ENCODE data around the gene WWC2.

The WWC2 gene

GRCh38 chr4:183098723-183099536, at the start of gene WWC2:
TSS of gene WWC2 (plus strand) at chr4:183099257. CDS start at chr4:183099492, 235 bp downstream.
- DNase-seq, result peak; percentile 46 to 79

DNA sequence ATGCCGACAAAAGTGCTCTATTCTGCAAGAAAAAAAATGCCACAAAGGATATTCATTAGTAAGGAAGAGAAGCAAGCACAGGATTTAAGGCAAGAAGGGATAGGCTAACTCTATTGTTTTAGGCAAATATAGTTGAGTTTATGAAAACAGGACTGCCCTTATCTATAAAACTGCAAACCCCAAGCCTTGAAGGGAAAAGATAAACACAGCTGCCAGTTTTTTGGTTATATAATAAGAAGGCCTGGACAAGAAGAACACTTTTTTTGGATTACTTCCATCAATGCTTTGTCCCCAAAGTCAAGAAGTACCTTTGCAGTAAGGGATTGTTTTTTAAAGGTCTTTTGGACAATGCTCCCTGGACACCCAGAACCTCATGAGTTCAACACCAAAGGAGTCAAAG, 45.4 kb upstream of the WWC2 start:
- no peak for DNase-seq

DNA sequence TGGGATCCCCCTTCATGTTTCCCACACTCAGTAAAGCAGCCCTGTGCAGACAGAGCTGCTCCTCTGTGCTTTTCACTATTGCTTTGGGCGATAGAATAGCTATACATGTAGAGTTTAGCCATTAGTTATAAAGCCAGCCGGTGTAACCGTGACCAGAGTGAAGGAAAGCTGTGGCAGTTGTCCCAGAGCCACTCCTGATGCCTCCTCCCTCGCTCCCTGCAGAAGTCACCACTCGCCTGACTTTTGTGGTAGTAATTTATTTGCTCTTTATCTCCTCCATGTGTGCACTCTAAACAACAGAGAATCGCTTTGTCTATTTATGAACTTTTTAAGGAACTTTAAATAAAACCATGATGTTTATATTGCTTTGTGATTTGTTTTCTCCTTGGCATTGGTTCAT, 41.8 kb upstream of the WWC2 start:
- no peak for DNase-seq

DNA sequence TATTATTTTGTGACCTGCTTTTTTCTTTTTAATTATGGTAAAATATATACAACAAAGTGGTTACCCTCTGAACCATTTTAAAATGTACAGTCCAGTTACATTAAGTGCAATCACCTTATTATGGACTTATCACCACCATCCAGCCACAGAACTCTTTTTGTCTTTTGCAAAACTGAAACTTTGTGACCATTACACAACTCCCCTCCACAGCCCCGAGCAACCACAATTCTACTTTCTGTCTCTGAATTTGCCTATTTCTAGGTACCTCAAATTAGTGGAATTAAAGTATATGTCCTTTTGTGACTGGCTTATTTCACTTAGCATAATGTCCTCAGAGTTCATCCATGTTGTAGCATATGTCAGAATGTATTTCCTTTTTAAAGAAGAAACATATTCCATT, 39.3 kb upstream of the WWC2 start:
- DNase-seq, result no peak

DNA sequence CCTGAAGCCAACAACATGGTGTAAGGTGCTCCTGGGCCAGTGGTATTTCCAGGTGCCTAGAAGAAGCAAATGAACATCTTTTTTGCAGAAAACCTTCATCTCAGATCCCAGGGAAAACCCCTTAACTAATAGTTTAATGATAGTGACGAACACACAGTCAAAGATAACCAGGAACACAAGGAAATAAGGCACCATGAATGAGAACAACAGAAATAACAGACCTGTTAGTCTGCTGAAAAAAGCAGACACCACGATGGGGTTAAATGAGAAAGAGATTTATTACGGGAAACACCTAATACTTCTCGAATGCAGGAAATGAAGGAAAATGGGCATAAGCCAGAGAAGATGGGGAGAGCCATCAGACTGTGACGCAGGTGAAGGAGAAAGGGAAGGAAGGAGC, 30.6 kb upstream of the WWC2 start:
- DNase-seq, result no peak

DNA sequence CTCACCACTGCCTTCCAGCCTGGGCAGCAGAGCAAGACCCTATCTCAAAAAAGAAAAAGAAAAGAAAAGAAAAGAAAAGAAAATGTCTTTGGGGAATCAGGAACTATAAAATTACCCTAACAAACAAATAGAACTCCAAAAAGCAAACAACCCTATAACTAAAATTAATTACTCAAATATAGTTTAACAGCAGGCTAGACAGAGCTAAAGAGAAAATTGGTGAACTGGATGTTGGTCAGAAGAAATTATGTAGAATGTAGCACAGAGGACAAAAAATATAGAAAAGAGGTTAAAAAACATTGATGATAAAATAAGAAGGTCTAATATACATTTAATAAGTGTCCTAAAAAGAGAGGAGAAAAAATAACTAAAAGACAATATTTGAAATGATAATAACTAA, 27.8 kb upstream of the WWC2 start:
- DNase-seq, result no peak

GRCh38 chr4:183072176-183072575, 26.9 kb upstream of the WWC2 start:
- no peak for DNase-seq

GRCh38 chr4:183073838-183074145, 25.3 kb upstream of the WWC2 start:
- no peak for DNase-seq

DNA sequence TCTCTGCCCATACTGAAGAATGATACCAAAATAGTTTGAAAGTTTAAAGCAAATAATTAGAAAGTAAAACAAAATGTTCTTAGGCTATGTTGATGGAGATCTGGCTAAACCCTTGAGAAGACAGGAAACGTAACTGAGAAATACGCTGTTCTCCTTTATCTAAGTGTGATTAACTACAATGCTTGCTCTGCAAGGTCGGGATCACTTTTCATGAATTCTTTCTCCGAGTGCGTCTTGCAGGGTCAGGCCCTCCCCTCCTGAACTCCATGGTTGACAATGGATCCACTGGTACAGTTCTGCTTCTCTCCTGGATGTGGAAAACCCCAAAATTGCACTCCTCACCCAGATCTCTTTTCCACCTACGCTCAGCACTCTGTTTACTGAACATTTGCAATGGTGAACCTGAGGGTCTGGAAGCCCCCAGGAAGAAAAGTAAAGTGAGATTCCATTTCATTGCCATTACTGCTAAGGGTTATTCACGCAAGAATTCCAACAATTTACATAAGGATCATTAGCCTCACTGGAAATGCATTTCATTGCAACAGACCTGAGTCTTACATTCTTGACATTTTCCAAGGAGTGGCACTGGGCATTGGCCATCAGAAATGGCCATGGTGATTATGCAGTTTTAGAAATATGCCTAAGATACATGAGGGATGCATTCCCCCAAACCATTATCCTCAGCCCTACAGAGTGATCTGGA, 24.6 kb upstream of the WWC2 start:
- no peak for DNase-seq

DNA sequence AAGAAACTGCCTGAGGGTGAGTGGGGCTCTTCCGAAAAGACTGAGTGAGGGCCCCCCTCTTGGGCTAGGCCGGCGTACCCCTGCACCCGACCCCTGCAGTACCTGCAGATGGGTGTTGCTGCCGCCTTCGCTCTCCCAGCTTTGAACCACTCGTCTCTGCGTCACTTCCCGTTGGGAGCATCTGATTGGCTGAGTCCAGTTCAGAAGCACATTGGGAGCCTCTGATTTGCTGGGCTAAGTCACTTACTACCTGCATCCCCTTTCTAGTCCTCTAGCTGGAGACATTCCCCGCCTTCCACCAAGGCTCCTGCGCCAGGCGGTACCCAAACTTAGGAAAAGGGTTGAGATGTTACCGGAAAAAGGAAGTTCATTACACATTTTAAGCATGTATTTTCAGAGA, 20.4 kb upstream of the WWC2 start:
- no peak for DNase-seq

GRCh38 chr4:183080372-183081115, 18.5 kb upstream of the WWC2 start:
- DNase-seq, result peak in 1 of 2 experiments; percentile 5

DNA sequence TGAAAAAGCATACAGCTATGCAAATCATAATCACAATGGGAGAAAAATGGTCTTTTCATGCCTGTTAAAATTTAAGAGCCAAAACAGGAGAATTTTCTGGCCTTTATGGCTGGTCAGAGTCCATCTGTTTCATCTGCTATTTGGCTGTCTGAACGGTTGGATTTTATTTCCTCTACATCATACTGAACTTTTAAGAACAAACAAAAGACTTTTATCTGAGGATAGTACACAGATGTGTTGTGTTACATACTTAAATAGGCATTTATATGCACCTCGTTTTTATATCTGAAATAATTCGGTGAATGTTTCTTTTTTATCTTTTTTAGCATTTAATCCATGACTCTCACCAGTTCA, 18.0 kb upstream of the WWC2 start:
- DNase-seq, result no peak

DNA sequence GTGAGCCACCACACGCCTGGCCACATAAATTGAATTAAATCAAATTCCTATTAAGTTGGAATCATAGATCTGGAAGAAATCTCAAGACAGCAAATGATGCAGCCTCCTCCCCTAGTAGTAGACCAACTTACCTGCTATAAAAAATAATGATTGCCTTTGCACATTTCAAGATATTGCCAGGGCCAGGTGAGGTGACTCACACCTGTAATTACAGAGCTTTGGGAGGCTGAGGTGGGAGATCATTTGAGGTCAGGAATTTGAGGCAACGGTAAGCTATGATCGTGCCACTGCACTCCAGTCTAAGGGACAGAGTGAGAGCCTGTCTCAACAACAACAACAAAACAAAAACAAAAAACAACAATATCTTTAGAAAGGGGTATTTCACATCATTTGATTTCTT, 17.0 kb upstream of the WWC2 start:
- DNase-seq, result no peak

GRCh38 chr4:183094393-183095198, 4.5 kb upstream of the WWC2 start:
- DNase-seq, result no peak

DNA sequence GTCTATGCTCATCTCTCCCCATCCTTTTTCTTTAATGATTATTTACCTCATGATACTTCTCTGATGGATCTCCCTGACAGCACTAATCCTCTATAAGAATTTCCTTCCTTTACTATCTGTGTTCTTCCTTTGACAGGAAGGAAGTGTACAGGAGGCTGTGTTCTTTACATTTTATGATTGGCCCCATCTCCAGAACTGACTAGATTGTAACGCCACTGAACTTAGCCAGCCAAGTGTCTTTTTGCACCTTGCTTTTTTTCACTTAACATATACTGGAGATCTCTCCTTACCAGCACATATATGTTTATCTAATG, 3.9 kb upstream of the WWC2 start:
- no peak for DNase-seq

GRCh38 chr4:183096276-183096965, 2.6 kb upstream of the WWC2 start:
- DNase-seq, result no peak

DNA sequence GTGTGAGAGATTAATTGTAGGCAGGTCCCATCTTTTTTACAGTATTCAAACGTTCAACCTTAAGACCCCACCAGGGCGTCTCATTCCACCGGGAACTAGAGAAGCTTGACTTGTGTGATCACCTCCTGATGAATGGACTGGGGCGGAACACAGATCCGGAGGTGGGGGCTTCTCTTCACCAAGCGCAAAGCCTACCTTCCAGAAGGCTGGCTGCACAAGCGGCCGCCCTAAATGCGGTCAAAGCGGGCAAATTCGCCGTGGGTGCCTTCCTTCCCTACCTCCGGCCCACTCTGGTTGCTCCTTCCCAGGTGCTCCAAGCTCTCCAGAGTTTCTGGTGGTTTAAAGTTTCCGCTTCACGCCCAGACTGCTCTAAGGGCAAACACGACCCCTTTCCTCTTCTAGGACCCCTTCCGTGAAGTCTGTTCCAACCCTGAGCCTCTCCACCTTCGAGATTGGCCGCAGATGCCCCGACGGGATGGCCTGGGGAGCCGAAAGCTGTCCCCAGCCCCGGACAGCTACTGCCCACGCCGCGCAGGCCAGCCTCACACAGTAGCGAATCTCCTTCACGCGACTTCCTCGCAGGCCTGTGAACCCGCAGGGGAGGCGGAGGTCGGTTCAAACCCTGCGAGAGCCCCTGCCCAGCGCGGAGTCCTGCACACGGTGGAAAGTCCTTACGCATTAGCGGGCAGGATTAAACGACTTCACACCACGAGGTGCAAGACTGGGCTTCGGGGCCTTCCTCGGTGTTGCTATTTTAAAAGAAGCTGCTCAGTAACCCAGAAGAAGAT, 1.6 kb upstream of the WWC2 start:
- DNase-seq, result no peak

DNA sequence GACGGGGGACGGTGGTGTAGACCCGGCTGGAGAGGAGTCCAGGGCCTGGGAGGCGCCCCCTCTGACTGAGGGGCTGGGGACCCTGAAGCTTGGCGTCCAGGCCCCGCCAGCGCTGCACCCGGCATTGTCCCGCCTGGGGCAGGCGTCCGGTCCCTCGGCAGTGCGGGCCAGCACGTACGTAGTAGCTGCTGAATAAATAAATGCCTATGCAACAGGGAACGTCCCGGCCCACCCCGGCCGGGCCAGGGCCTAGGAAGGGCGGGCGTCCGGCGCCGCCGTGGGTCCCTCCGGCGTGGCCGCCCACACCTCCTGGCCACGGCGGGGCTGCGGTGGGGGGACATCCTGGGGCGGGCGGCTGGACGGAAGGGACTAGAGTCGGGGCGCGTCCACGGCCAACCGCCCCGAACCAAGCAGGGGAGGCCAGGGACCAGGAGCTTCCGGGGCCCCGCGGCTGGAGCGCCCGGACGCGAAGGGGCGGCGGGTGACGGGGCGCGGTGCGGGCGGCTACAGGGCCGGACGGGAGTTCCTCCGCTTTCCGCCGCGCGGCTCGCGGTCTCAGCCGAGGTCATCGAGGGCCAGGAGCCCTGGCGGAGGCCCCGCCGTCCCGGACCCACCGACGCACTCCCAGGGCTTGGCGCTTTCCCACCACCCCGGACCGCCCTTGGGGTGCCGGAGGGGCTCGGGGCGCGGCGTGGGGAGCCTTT, 886 bp upstream of the WWC2 start:
- no peak for DNase-seq

GRCh38 chr4:183099537-183100297, 660 bp downstream of the WWC2 start:
- DNase-seq, result peak in 1 of 2 experiments; percentile 6

GRCh38 chr4:183100298-183100599, 1.2 kb downstream of the WWC2 start:
- DNase-seq, result no peak

GRCh38 chr4:183100827-183101226, 1.8 kb downstream of the WWC2 start:
- DNase-seq, result peak in 1 of 2 experiments; percentile 24
